Immature natural killer cell (primary cell): ENCODE measurements around the gene ETV6. TPM values are rescaled to one million over a fixed set of nuclear protein-coding genes. Genes with fewer than 3 reads are reported as not detected.
"Not testable (repeated sequence)": the region's sequence is repeated elsewhere in the genome, so short reads cannot be mapped to it uniquely, and the experiment has no call there.

Experiments used
- DNase-seq, 3 donors: peaks; one replicate each; pipeline ENCODE4 v3.0.0; 2022; ENCODE audit warnings: mixed read lengths in 1 of 3
- H3K27ac Mint-ChIP-seq, 6 donors: one replicate each; pipeline ENCODE4 v1.8.0; 2020; ENCODE audit warnings: mixed read lengths in 6 of 6, mild to moderate bottlenecking in 5 of 6, inconsistent platforms in 4 of 6, moderate library complexity in 3 of 6
- H3K27me3 Mint-ChIP-seq, 3 donors: one replicate each; pipeline ENCODE4 v1.8.0; 2020 to 2021; ENCODE audit warnings: low read depth in 3 of 3, mild to moderate bottlenecking in 3 of 3, mixed read lengths in 3 of 3, moderate library complexity in 3 of 3, inconsistent platforms in 1 of 3
- H3K36me3 Mint-ChIP-seq, 3 donors: one replicate each; pipeline ENCODE4 v1.8.0; 2020; ENCODE audit warnings: mixed read lengths in 3 of 3, inconsistent platforms in 2 of 3, mild to moderate bottlenecking in 2 of 3
- H3K4me1 Mint-ChIP-seq, 2 donors: one replicate each; pipeline ENCODE4 v1.8.0; 2020; ENCODE audit warnings: inconsistent platforms in 2 of 2, mild to moderate bottlenecking in 2 of 2, mixed read lengths in 2 of 2, moderate library complexity in 1 of 2
- H3K4me3 Mint-ChIP-seq, 5 donors: one replicate each; pipeline ENCODE4 v1.8.0; 2020; ENCODE audit warnings: mild to moderate bottlenecking in 5 of 5, mixed read lengths in 5 of 5, inconsistent platforms in 3 of 5, moderate library complexity in 3 of 5
- H3K9me3 Mint-ChIP-seq, 6 donors: one replicate each; pipeline ENCODE4 v1.8.0; 2020; ENCODE audit warnings: mild to moderate bottlenecking in 6 of 6, mixed read lengths in 6 of 6, inconsistent platforms in 4 of 6, moderate library complexity in 3 of 6
- polyA plus RNA-seq, 3 donors: library from polyadenylated mRNA; unstranded; fragments of 300-500 nt; fragmentation: Illumina TruSeq; gene quantifications; one replicate each; pipeline ENCODE4 v1.2.3, GENCODE V29; 2021

Gene ETV6
- polyA plus RNA-seq, 3 donors from 2014 or later = 3.0 to 5.4 (median 3.2) TPM

DNA sequence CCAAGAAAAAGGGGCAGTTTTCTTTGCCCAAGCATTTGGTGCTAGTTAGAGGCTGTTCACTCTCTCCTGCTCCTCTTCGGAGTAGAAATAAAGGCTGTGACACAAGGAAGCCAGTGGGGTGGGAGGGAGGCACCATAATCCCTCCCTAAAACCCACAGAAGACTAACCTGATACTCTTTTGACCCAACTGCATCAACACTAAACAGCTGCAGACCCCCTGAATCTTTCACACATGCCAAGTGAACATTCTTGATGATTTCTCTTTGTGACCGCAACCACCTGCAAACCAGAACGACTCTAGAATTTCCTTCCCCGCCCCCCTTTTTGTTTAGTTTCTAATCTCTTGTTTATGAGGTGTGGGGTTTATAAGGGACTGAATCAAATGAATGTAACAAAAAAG lies 245.4 kb downstream of the ETV6 start:
- Mint-ChIP-seq H3K4me1 (peaks cover 25 to 37% of the 10 kb centered on the region in 2 donors), H3K4me3 (peak overlapping the region; percentile 16 to 73 (median 70)), H3K27me3 (peaks cover 2 to 4% (median 3%) of the 10 kb centered on the region in 3 donors), H3K36me3 (peaks cover 11 to 30% (median 27%) of the 10 kb centered on the region in 3 donors), H3K27ac (peak overlapping the region in 2 of 6 donors; percentile 4 to 40), H3K9me3 (no peaks in the 10 kb centered on the region)
- DNase-seq = peak; percentile 39 to 54 (median 48)

DNA sequence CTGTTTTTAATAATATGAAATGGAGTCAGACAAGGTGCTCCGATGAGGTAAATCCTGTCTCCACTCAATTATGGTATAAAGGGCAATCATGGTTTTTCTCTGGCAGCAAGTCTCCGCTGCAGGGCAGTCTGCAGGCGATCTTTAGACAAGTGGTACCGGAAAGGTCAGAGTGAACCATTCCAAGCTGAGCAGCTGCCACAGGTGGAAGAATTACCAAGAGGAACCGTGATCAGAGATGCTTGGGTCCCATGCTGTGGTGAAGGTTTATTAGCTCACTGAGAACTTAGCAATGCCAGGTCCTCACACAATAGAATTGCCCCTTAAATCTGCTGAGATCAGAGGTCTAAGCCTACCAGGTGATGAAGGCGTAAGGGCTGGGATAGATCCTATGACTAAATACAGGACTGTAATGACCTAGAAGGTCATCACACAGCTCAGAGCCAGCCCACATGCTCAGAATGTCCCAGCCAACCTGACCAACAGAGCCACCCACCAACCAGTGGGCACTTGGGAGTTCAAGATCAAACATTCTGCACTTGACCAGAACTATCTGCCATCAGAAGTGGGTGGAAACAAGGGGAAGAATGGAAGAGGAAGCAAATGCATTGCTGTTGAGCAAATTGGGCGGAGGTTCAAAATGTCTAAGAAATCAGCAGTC lies 246.1 kb downstream of the ETV6 start:
- peaks cover 11 to 28% (median 26%) of the 10 kb centered on the region in 3 donors for H3K36me3 Mint-ChIP-seq
- DNase-seq = no peak
- H3K27ac Mint-ChIP-seq = peak overlapping the region in 1 of 6 donors; percentile 44
- peaks cover 2 to 4% (median 3%) of the 10 kb centered on the region in 3 donors for H3K27me3 Mint-ChIP-seq
- H3K9me3 Mint-ChIP-seq = no peaks in the 10 kb centered on the region
- peaks cover 25 to 37% of the 10 kb centered on the region in 2 donors for H3K4me1 Mint-ChIP-seq
- H3K4me3 Mint-ChIP-seq = peak overlapping the region in 1 of 5 donors; percentile 8

- Mint-ChIP-seq H3K27ac (no peak overlapping the region), H3K36me3 (peaks cover 8 to 19% (median 17%) of the 10 kb centered on the region in 3 donors), H3K9me3 (no peaks in the 10 kb centered on the region), H3K4me1 (peaks cover 25 to 37% of the 10 kb centered on the region in 2 donors), H3K4me3 (no peak overlapping the region), H3K27me3 (peaks cover 2 to 4% (median 3%) of the 10 kb centered on the region in 3 donors)
- DNase-seq = no peak
These were observed 247.0 kb downstream of the ETV6 start for GRCh38 chr12:11896417-11896929.

- H3K36me3 Mint-ChIP-seq = peaks cover 5 to 7% (median 7%) of the 10 kb centered on the region in 3 donors
- H3K4me1 Mint-ChIP-seq = peaks cover 25 to 37% of the 10 kb centered on the region in 2 donors
- peaks cover 2 to 3% (median 3%) of the 10 kb centered on the region in 3 donors for H3K27me3 Mint-ChIP-seq
- no peak overlapping the region for H3K4me3 Mint-ChIP-seq
- DNase-seq = no peak
- H3K27ac Mint-ChIP-seq = no peak overlapping the region
- H3K9me3 Mint-ChIP-seq = no peaks in the 10 kb centered on the region
These were observed 248.4 kb downstream of the ETV6 start for GRCh38 chr12:11897923-11898322.

- no peak overlapping the region for H3K27ac Mint-ChIP-seq
- H3K4me3 Mint-ChIP-seq = no peak overlapping the region
- peaks cover 8 to 30% of the 10 kb centered on the region in 2 donors for H3K4me1 Mint-ChIP-seq
These were observed 252.4 kb downstream of the ETV6 start for GRCh38 chr12:11901701-11902524.

GRCh38 chr12:11902525-11902875 lies 253.0 kb downstream of the ETV6 start:
- Mint-ChIP-seq H3K4me1 (peaks cover 5 to 26% of the 10 kb centered on the region in 2 donors), H3K27ac (no peak overlapping the region), H3K4me3 (no peak overlapping the region), H3K9me3 (peaks cover 0 to 10% (median 3%) of the 10 kb centered on the region in 6 donors), H3K27me3 (peaks cover 0 to 2% (median under 1%) of the 10 kb centered on the region in 3 donors), H3K36me3 (peaks cover under 1 to 5% (median under 1%) of the 10 kb centered on the region in 3 donors)
- DNase-seq = no peak

More at GRCh38 chr12:11901701-11902524, 252.4 kb downstream of the ETV6 start:
- Mint-ChIP-seq H3K9me3 (peaks cover 0 to 6% (median 2%) of the 10 kb centered on the region in 6 donors), H3K36me3 (peaks cover 0 to 8% (median 4%) of the 10 kb centered on the region in 3 donors), H3K27me3 (peaks cover 0 to 2% (median 0%) of the 10 kb centered on the region in 3 donors)
- DNase-seq = no peak

- Mint-ChIP-seq H3K4me1 (peaks cover 5 to 14% of the 10 kb centered on the region in 2 donors), H3K4me3 (no peak overlapping the region), H3K9me3 (peaks cover 5 to 22% (median 12%) of the 10 kb centered on the region in 6 donors), H3K27me3 (peaks cover 0 to 9% (median 7%) of the 10 kb centered on the region in 3 donors), H3K27ac (no peak overlapping the region), H3K36me3 (peaks cover 0 to 4% (median 4%) of the 10 kb centered on the region in 3 donors)
- DNase-seq = no peak
These were observed 254.7 kb downstream of the ETV6 start for GRCh38 chr12:11904124-11904523.

DNA sequence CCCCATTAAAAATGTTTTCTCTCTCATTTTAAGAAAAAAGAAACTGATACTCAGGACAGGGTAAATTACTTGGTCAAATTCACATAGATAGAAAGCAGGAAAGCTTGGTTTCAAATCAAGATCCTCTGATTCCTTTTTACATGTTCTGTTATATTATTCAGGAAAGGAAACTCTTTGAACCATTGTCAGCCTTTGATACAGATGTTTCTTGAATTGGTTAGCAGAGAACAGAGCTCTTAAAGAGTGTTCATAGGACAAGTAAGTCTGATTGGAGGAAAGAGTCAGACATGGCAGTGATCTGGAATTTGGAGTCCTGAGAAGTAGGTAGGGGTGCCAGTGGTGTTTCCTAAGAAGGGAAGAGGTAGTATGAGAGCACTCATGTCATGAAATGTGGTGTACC lies 256.1 kb downstream of the ETV6 start:
- Mint-ChIP-seq H3K27ac (no peak overlapping the region), H3K27me3 (peaks cover 0 to 12% (median 7%) of the 10 kb centered on the region in 3 donors)

GRCh38 chr12:11906286-11906935 lies 256.9 kb downstream of the ETV6 start:
- peaks cover 0 to 4% (median 4%) of the 10 kb centered on the region in 3 donors for H3K36me3 Mint-ChIP-seq
- no peak for DNase-seq
- peaks cover 8 to 23% (median 12%) of the 10 kb centered on the region in 6 donors for H3K9me3 Mint-ChIP-seq
- no peak overlapping the region for H3K4me3 Mint-ChIP-seq
- H3K4me1 Mint-ChIP-seq = peaks cover 5 to 14% of the 10 kb centered on the region in 2 donors
- H3K27ac Mint-ChIP-seq = no peak overlapping the region
- H3K27me3 Mint-ChIP-seq = peaks cover 0 to 12% (median 7%) of the 10 kb centered on the region in 3 donors

More for the DNA sequence above, 256.1 kb downstream of the ETV6 start:
- DNase-seq = no peak
- H3K4me3 Mint-ChIP-seq = no peak overlapping the region
- H3K4me1 Mint-ChIP-seq = peaks cover 5 to 14% of the 10 kb centered on the region in 2 donors
- peaks cover 0 to 4% (median 4%) of the 10 kb centered on the region in 3 donors for H3K36me3 Mint-ChIP-seq
- peaks cover 8 to 23% (median 12%) of the 10 kb centered on the region in 6 donors for H3K9me3 Mint-ChIP-seq

- Mint-ChIP-seq H3K27ac (no peak overlapping the region), H3K4me1 (peaks cover 5 to 14% of the 10 kb centered on the region in 2 donors), H3K36me3 (peaks cover 0 to 4% (median 4%) of the 10 kb centered on the region in 3 donors), H3K9me3 (peaks cover 8 to 23% (median 13%) of the 10 kb centered on the region in 6 donors), H3K4me3 (no peak overlapping the region), H3K27me3 (peaks cover 0 to 12% (median 7%) of the 10 kb centered on the region in 3 donors)
- no peak for DNase-seq
These were observed 258.2 kb downstream of the ETV6 start for GRCh38 chr12:11907625-11908024.

DNA sequence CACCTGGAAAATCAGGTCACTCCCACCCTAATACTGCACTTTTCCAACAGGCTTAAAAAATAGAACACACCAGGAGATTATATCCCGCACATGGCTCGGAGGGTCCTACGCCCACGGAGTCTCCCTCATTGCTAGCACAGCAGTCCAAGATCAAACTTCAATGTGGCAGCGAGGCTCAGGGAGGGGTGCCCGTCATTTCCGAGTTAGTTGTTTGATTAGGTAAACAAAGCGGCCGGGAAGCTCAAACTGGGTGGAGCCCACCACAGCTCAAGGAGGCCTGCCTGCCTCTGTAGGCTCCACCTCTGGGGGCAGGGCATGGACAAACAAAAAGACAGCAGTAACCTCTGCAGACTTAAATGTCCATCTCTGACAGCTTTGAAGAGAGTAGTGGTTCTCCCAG lies 259.9 kb downstream of the ETV6 start:
- H3K27ac Mint-ChIP-seq, H3K36me3 Mint-ChIP-seq, DNase-seq, H3K4me3 Mint-ChIP-seq: not testable (repeated sequence)
- Mint-ChIP-seq H3K9me3 (peaks cover 8 to 23% (median 13%) of the 10 kb centered on the region in 6 donors), H3K27me3 (peaks cover 0 to 12% (median 7%) of the 10 kb centered on the region in 3 donors), H3K4me1 (peaks cover 5 to 14% of the 10 kb centered on the region in 2 donors)

DNA sequence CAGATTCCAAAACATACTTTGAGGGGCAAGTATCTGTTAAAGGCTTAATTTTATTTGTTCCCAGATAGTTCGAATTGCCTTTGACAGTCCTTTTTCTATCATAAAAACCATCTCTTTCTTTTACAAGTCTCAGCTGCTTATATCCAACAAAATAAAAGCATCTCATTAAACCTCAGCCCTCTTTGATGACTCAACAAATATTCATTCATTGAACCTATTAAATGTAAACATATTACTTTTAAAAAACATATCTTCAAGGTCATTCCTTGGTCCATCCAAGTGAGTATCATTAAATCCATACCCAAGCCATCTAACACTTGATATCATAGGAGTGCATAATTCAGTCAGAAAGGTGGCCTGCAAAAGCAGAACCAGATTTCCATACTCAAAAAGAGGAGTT lies 266.6 kb downstream of the ETV6 start:
- Mint-ChIP-seq H3K27ac (no peak overlapping the region), H3K27me3 (peaks cover 0 to 4% (median 3%) of the 10 kb centered on the region in 3 donors), H3K9me3 (peaks cover 0 to 3% (median 0%) of the 10 kb centered on the region in 6 donors), H3K4me3 (no peak overlapping the region), H3K36me3 (no peaks in the 10 kb centered on the region), H3K4me1 (no peaks in the 10 kb centered on the region)
- DNase-seq = no peak

- Mint-ChIP-seq H3K27me3 (peaks cover 0 to 6% (median 3%) of the 10 kb centered on the region in 3 donors), H3K4me1 (no peaks in the 10 kb centered on the region), H3K9me3 (peaks cover 0 to 3% (median 0%) of the 10 kb centered on the region in 6 donors), H3K4me3 (no peak overlapping the region), H3K27ac (no peak overlapping the region), H3K36me3 (no peaks in the 10 kb centered on the region)
- DNase-seq = no peak
These were observed 267.3 kb downstream of the ETV6 start for GRCh38 chr12:11916771-11917170.
